HG02885 (cell line): ENCODE measurements around the gene GALNT2.
A peak's percentile ranks its signal among the peaks of the same experiment; 100 is the strongest.

Experiments used
- ATAC-seq: cut with Tn5 transposase; IDR thresholded peaks from one replicate; pipeline ENCODE4 v1.9.1; 2021; ENCODE audit warnings: mild to moderate bottlenecking; ENCODE audit not compliant: unreplicated experiment, poor library complexity

GALNT2 gene

GRCh38 chr1:230109066-230109465, 42.0 kb downstream of the GALNT2 start:
- ATAC-seq: no peak

- ATAC-seq: peak; percentile 86
Measured at GRCh38 chr1:230109895-230110667, 43.0 kb downstream of the GALNT2 start.

- ATAC-seq: no peak
Measured at GRCh38 chr1:230110971-230111370, 43.9 kb downstream of the GALNT2 start.

- no peak for ATAC-seq
Measured at GRCh38 chr1:230112131-230112701, 45.2 kb downstream of the GALNT2 start.

- no peak for ATAC-seq
Measured at GRCh38 chr1:230112782-230113181, 45.7 kb downstream of the GALNT2 start.

GRCh38 chr1:230113235-230113592, 46.2 kb downstream of the GALNT2 start:
- ATAC-seq: no peak

GRCh38 chr1:230113593-230114236, 46.7 kb downstream of the GALNT2 start:
- no peak for ATAC-seq

GRCh38 chr1:230114237-230114651, 47.2 kb downstream of the GALNT2 start:
- ATAC-seq: no peak

- no peak for ATAC-seq
Measured at GRCh38 chr1:230117694-230118093, 50.7 kb downstream of the GALNT2 start.

- no peak for ATAC-seq
Measured at GRCh38 chr1:230119340-230119739, 52.3 kb downstream of the GALNT2 start.

GRCh38 chr1:230120289-230120920, 53.4 kb downstream of the GALNT2 start:
- ATAC-seq: no peak

GRCh38 chr1:230120921-230121381, 53.9 kb downstream of the GALNT2 start:
- ATAC-seq: no peak

- no peak for ATAC-seq
Measured at GRCh38 chr1:230121950-230122349, 54.9 kb downstream of the GALNT2 start.

- no peak for ATAC-seq
Measured at GRCh38 chr1:230122366-230123279, 55.6 kb downstream of the GALNT2 start.

GRCh38 chr1:230123280-230124185, 56.5 kb downstream of the GALNT2 start:
- ATAC-seq: peak; percentile 91

GRCh38 chr1:230124186-230125128, 57.4 kb downstream of the GALNT2 start:
- ATAC-seq: no peak

- no peak for ATAC-seq
Measured at GRCh38 chr1:230125141-230125540, 58.1 kb downstream of the GALNT2 start.
